ENCODE measurements around the gene SAMD3. TPM values are rescaled to one million over a fixed set of nuclear protein-coding genes. Genes with fewer than 3 reads are reported as not detected.
"Not testable (repeated sequence)": the region's sequence is repeated elsewhere in the genome, so short reads cannot be mapped to it uniquely, and the experiment has no call there.

The SAMD3 gene
- total and polyA plus RNA-seq, 4 experiments from 2014 or later = 24.1 to 69.2 (median 42.4) TPM

DNA sequence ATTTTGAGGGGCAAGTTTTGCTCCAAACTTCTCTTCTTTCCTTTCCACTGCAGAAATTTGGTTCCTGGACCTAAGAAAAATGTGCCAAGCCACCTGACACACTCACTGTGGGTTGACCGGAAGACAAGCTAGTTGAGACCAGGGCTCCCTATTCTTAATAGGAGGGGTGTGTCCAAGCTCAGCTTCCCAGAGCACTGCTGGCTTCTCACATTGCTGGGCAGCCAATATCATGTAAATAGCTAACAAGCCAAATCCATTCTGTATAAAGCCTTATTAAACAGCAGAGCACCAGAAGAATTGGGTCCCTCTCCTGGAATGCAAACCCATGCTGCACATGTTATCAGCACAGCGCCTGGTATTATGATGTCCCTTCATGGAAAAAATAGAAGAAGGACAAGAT, 17.0 kb upstream of the SAMD3 start:
- H3K9me3 ChIP-seq (ENCODE audit: control insufficient read depth in 1 of 2, low read length in 2 of 2) = no peaks in the 10 kb centered on the region
- H3K4me1 ChIP-seq (ENCODE audit: insufficient read depth, low read length) = no peaks in the 10 kb centered on the region
- H3K4me3 Mint-ChIP-seq = no peak overlapping the region
- no peaks in the 10 kb centered on the region for H3K9me3 Mint-ChIP-seq
- ChIA-PET CTCF (ENCODE audit: partially characterized antibody) (interaction anchor here (1.1 to 1.4 kb wide), 2 partner anchors 16 to 82 kb away, joined by 5 to 7 read pairs; partner anchors contain the start of gene SAMD3), POLR2A (ENCODE audit: partially characterized antibody) (interaction anchor here (0.7 to 1.4 kb wide), 3 partner anchors 10 to 103 kb away, joined by 3 to 4 read pairs (median 3); no protein-coding TSS in a partner anchor)
- no peaks in the 10 kb centered on the region for H3K27me3 Mint-ChIP-seq
- no peak overlapping the region for H3K27ac Mint-ChIP-seq
- H3K4me3 ChIP-seq (ENCODE audit: low read length in 2 of 2) = no peak overlapping the region
- H3K36me3 Mint-ChIP-seq = no peaks in the 10 kb centered on the region
- DNase-seq = no peak
- peaks cover 0 to 2% (median 0%) of the 10 kb centered on the region in 4 donors for H3K4me1 Mint-ChIP-seq
- intact Hi-C loops (cut with micrococcal nuclease) = no loop called here
- no peaks in the 10 kb centered on the region for H3K27me3 ChIP-seq (ENCODE audit: insufficient read depth, low read length)
- H3K27ac ChIP-seq (ENCODE audit: low read depth, low read length) = no peak overlapping the region
- H3K36me3 ChIP-seq (ENCODE audit: insufficient read depth, low read length) = no peaks in the 10 kb centered on the region

DNA sequence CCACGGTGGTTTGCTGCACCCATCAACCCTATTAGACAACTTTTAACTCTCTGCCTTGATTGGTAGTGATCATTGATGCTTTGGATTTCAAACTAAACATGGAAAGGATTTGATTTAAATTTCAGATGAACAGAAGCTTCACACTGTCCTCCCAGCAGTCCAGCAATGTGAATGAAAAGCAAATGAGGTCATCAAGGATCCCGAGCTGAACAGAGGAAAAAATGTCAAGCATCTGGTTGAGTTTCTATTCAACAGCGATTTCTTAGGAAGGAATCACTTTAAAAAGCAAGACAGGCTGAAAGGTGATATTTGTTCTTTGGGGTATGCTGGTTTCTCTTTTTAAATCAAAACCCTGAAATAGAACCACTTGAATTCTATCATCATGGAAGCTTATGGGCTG, 10.6 kb upstream of the SAMD3 start:
- Histone ChIP-seq H3K36me3 (ENCODE audit: insufficient read depth, low read length) (no peaks in the 10 kb centered on the region), H3K4me1 (ENCODE audit: insufficient read depth, low read length) (no peaks in the 10 kb centered on the region), H3K9me3 (ENCODE audit: control insufficient read depth in 1 of 2, low read length in 2 of 2) (no peaks in the 10 kb centered on the region), H3K4me3 (ENCODE audit: low read length in 2 of 2) (no peak overlapping the region), H3K27ac (ENCODE audit: low read depth, low read length) (no peak overlapping the region), H3K27me3 (ENCODE audit: insufficient read depth, low read length) (no peaks in the 10 kb centered on the region)
- DNase-seq = no peak
- H3K4me3 Mint-ChIP-seq = no peak overlapping the region
- peaks cover 0 to 8% (median 2%) of the 10 kb centered on the region in 4 donors for H3K4me1 Mint-ChIP-seq
- ChIA-PET CTCF (ENCODE audit: partially characterized antibody) (interaction anchor here (1.9 kb wide), 1 partner anchor 10 kb away, joined by 7 read pairs; the partner anchor contains the start of gene SAMD3), POLR2A (ENCODE audit: partially characterized antibody) (interaction anchor here (1.6 kb wide), 1 partner anchor 10 kb away, joined by 3 read pairs; the partner anchor contains the start of gene SAMD3)
- intact Hi-C loops (cut with micrococcal nuclease) = no loop called here
- H3K36me3 Mint-ChIP-seq = no peaks in the 10 kb centered on the region
- H3K9me3 Mint-ChIP-seq = peaks cover 0 to 2% (median 0%) of the 10 kb centered on the region in 8 donors
- no peak overlapping the region for H3K27ac Mint-ChIP-seq
- no peaks in the 10 kb centered on the region for H3K27me3 Mint-ChIP-seq

DNA sequence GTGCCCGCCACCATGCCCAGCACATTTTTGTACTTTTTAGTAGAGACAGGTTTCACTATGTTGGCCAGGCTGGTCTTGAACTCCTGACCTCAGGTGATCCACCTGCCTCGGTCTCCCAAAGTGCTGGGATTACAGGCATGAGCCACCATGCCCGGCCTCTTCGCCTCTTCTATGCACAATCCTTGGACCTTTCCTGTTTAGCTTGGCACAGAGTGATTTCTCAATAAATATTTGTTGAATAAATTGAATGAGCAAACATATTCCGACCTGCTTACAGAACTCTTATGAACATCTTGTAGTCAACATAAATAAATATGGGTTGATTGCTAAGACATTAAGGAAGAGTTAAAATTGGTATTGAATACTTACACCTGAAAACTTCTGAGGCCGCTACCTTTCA, 7.8 kb upstream of the SAMD3 start:
- H3K27me3 ChIP-seq (ENCODE audit: insufficient read depth, low read length); H3K4me3 Mint-ChIP-seq; H3K4me1 Mint-ChIP-seq; DNase-seq; H3K9me3 ChIP-seq (ENCODE audit: control insufficient read depth in 1 of 2, low read length in 2 of 2); H3K4me3 ChIP-seq (ENCODE audit: low read length in 2 of 2); H3K36me3 Mint-ChIP-seq; H3K27ac ChIP-seq (ENCODE audit: low read depth, low read length); intact Hi-C loops (cut with micrococcal nuclease); CTCF ChIA-PET (ENCODE audit: partially characterized antibody); POLR2A ChIA-PET (ENCODE audit: partially characterized antibody); H3K36me3 ChIP-seq (ENCODE audit: insufficient read depth, low read length); H3K4me1 ChIP-seq (ENCODE audit: insufficient read depth, low read length); H3K27me3 Mint-ChIP-seq; H3K9me3 Mint-ChIP-seq; H3K27ac Mint-ChIP-seq: not testable (repeated sequence)

DNA sequence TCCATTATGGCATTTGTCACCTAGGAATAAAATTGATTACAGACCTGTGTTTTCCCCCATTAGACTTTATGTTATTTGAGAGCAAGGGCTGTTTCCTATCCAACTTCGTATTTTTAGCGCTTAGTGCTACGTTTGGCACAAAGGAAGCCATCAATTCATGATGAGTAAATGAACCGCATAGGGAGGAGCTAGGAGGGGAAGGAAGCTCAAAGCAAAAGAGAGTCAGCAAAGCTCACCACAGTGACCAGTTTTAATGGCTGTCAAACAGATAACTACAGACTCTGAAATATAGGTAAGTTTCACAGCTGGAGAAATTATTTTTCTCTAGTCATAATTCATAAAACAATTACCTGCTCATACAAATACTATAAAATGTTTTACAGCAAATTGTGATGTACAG, 6.9 kb upstream of the SAMD3 start:
- intact Hi-C loops (cut with micrococcal nuclease) = no loop called here
- peaks cover 2 to 13% (median 6%) of the 10 kb centered on the region in 4 donors for H3K4me1 Mint-ChIP-seq
- peak overlapping the region in 1 of 7 donors; percentile 70 for H3K27ac Mint-ChIP-seq
- no peaks in the 10 kb centered on the region for H3K27me3 ChIP-seq (ENCODE audit: insufficient read depth, low read length)
- H3K36me3 ChIP-seq (ENCODE audit: insufficient read depth, low read length) = no peaks in the 10 kb centered on the region
- no peaks in the 10 kb centered on the region for H3K27me3 Mint-ChIP-seq
- peaks cover 2 to 8% (median 3%) of the 10 kb centered on the region in 8 donors for H3K9me3 Mint-ChIP-seq
- H3K27ac ChIP-seq (ENCODE audit: low read depth, low read length) = no peak overlapping the region
- H3K36me3 Mint-ChIP-seq = peaks cover 0 to 5% of the 10 kb centered on the region in 2 donors
- H3K4me1 ChIP-seq (ENCODE audit: insufficient read depth, low read length) = no peaks in the 10 kb centered on the region
- ChIA-PET CTCF (ENCODE audit: partially characterized antibody) (interaction anchor here (1.1 to 1.8 kb wide), 2 partner anchors 27 to 52 kb away, joined by 3 to 8 read pairs; no protein-coding TSS in a partner anchor), POLR2A (ENCODE audit: partially characterized antibody) (interaction anchor here (0.6 to 1.3 kb wide), 4 partner anchors 10 to 166 kb away, joined by 3 to 5 read pairs (median 4); no protein-coding TSS in a partner anchor)
- peak in 2 of 5 donors; percentile 32 to 33 for DNase-seq
- H3K4me3 Mint-ChIP-seq = peak overlapping the region in 1 of 8 donors; percentile 33
- no peak overlapping the region for H3K4me3 ChIP-seq (ENCODE audit: low read length in 2 of 2)
- H3K9me3 ChIP-seq (ENCODE audit: control insufficient read depth in 1 of 2, low read length in 2 of 2) = no peaks in the 10 kb centered on the region

DNA sequence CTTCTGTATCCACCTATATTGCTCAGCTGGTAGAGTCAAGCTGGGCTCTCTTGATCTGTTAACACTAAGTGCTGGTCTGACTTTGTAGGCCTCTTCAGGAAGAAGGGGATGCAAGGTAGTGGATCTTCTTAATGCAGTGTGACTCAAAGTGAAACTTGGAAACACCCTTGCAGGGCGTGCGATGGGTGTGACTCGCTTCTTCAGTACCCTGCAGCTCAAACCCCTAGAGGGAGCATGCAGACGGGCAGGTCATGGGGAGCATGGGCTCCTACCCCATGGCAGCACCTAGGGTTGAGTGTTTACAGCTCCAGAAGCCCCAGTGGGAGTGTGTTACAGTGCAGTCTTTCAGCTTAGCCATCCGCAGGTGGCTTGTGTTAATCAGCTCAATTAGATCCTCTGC, 757 bp upstream of the SAMD3 start:
- POLR2A ChIA-PET (ENCODE audit: partially characterized antibody) = interaction anchor here (1.0 to 3.4 kb wide), 16 partner anchors 10 to 204 kb away, joined by 3 to 44 read pairs (median 3); no protein-coding TSS in a partner anchor
- no peak overlapping the region for H3K4me3 ChIP-seq (ENCODE audit: low read length in 2 of 2)
- H3K27me3 Mint-ChIP-seq = no peaks in the 10 kb centered on the region

DNA sequence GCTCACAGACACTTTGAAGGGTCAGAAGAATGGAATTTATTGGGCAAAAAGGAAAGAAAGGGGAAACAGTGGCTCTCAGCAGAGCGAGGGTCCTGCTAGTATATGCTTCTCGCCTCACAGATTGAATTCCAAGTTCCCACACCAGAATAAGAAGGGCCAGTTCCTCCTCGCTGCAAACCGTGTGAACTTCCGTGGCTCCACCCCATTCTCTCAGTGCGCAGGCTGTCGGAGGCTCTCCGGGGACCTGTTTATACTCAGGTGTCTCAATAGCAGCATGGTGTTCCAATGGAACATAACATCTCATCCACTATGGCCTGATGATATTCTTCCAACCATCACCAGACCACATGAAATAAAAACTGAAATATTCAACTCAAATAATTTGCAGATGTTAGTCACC, 4.6 kb downstream of the SAMD3 start:
- ChIA-PET POLR2A (ENCODE audit: partially characterized antibody) (interaction anchor here (7.5 kb wide), 1 partner anchor 32 kb away, joined by 64 read pairs; no protein-coding TSS in a partner anchor), CTCF (ENCODE audit: partially characterized antibody) (interaction anchor here (1.5 kb wide), 1 partner anchor 14 kb away, joined by 3 read pairs; no protein-coding TSS in a partner anchor)
- H3K36me3 ChIP-seq (ENCODE audit: insufficient read depth, low read length) = no peaks in the 10 kb centered on the region
- H3K27me3 Mint-ChIP-seq = no peaks in the 10 kb centered on the region
- peak overlapping the region in 5 of 7 donors; percentile 20 to 77 (median 34) for H3K27ac Mint-ChIP-seq
- H3K36me3 Mint-ChIP-seq = peaks cover 30 to 32% of the 10 kb centered on the region in 2 donors
- DNase-seq = no peak
- H3K4me1 Mint-ChIP-seq = peaks cover 38 to 73% (median 60%) of the 10 kb centered on the region in 4 donors
- H3K27ac ChIP-seq (ENCODE audit: low read depth, low read length) = no peak overlapping the region
- H3K4me1 ChIP-seq (ENCODE audit: insufficient read depth, low read length) = peaks cover 73% of the 10 kb centered on the region
- H3K9me3 ChIP-seq (ENCODE audit: control insufficient read depth in 1 of 2, low read length in 2 of 2) = peaks cover 0 to 3% of the 10 kb centered on the region in 2 donors
- peak overlapping the region; percentile 11 to 74 (median 33) for H3K4me3 Mint-ChIP-seq
- intact Hi-C loops (cut with micrococcal nuclease) = no loop called here
- peaks cover 0 to 5% (median 3%) of the 10 kb centered on the region in 8 donors for H3K9me3 Mint-ChIP-seq
- H3K27me3 ChIP-seq (ENCODE audit: insufficient read depth, low read length) = no peaks in the 10 kb centered on the region
- H3K4me3 ChIP-seq (ENCODE audit: low read length in 2 of 2) = peak overlapping the region in 1 of 2 donors; percentile 7

More for the DNA sequence above, 757 bp upstream of the SAMD3 start:
- Histone ChIP-seq H3K27me3 (ENCODE audit: insufficient read depth, low read length) (no peaks in the 10 kb centered on the region), H3K27ac (ENCODE audit: low read depth, low read length) (peak overlapping the region; percentile 47), H3K4me1 (ENCODE audit: insufficient read depth, low read length) (peaks cover 39% of the 10 kb centered on the region), H3K36me3 (ENCODE audit: insufficient read depth, low read length) (no peaks in the 10 kb centered on the region), H3K9me3 (ENCODE audit: control insufficient read depth in 1 of 2, low read length in 2 of 2) (no peaks in the 10 kb centered on the region)
- peaks cover 9% of the 10 kb centered on the region in 2 donors for H3K36me3 Mint-ChIP-seq
- peaks cover 2 to 11% (median 6%) of the 10 kb centered on the region in 8 donors for H3K9me3 Mint-ChIP-seq
- peak overlapping the region; percentile 62 to 93 (median 89) for H3K4me3 Mint-ChIP-seq
- intact Hi-C loops (cut with micrococcal nuclease) = loop anchor here (1.0 to 2.0 kb wide), 3 partner anchors 8 to 91 kb away; no protein-coding TSS in a partner anchor
- peaks cover 27 to 52% (median 40%) of the 10 kb centered on the region in 4 donors for H3K4me1 Mint-ChIP-seq
- CTCF ChIA-PET (ENCODE audit: partially characterized antibody) = interaction anchor here (0.6 to 5.0 kb wide), 27 partner anchors 10 to 202 kb away, joined by 3 to 55 read pairs (median 5); no protein-coding TSS in a partner anchor
- DNase-seq = peak; percentile 60 to 78 (median 63)
- peak overlapping the region; percentile 83 to 96 (median 92) for H3K27ac Mint-ChIP-seq

DNA sequence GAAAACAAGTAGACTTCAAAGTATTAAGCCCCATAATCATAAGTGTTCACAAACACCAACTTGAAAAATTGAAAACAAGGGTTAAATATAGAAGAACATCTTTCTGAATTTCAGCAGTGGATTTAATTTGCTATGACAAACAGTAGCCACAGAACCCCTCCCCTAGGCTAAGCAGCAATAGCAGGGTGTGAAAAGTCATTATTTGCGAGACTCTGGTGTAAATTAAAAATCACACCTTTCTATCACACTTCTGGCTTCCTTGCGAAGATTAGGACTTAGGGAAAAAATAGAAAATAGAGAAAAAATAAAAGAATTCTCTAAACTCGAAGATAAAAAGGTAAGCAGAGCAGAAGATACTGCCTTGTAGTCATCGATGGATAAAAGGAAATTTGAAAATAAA, 6.1 kb downstream of the SAMD3 start:
- ChIA-PET POLR2A (ENCODE audit: partially characterized antibody) (interaction anchor here (0.9 to 7.5 kb wide), 5 partner anchors 7 to 84 kb away, joined by 5 to 64 read pairs (median 44); partner anchors contain the start of gene SAMD3), CTCF (ENCODE audit: partially characterized antibody) (interaction anchor here (1.5 to 2.9 kb wide), 2 partner anchors 13 to 65 kb away, joined by 3 to 10 read pairs; no protein-coding TSS in a partner anchor)
- Mint-ChIP-seq H3K27ac (peak overlapping the region in 4 of 7 donors; percentile 15 to 71 (median 52)), H3K9me3 (peaks cover 0 to 5% (median 3%) of the 10 kb centered on the region in 8 donors), H3K27me3 (no peaks in the 10 kb centered on the region), H3K4me3 (peak overlapping the region in 4 of 8 donors; percentile 41 to 89 (median 72)), H3K4me1 (peaks cover 41 to 77% (median 61%) of the 10 kb centered on the region in 4 donors), H3K36me3 (peaks cover 40 to 41% of the 10 kb centered on the region in 2 donors)
- Histone ChIP-seq H3K4me1 (ENCODE audit: insufficient read depth, low read length) (peaks cover 73% of the 10 kb centered on the region), H3K27ac (ENCODE audit: low read depth, low read length) (no peak overlapping the region), H3K4me3 (ENCODE audit: low read length in 2 of 2) (no peak overlapping the region), H3K9me3 (ENCODE audit: control insufficient read depth in 1 of 2, low read length in 2 of 2) (peaks cover 0 to 3% of the 10 kb centered on the region in 2 donors), H3K27me3 (ENCODE audit: insufficient read depth, low read length) (no peaks in the 10 kb centered on the region), H3K36me3 (ENCODE audit: insufficient read depth, low read length) (no peaks in the 10 kb centered on the region)
- intact Hi-C loops (cut with micrococcal nuclease) = no loop called here
- no peak for DNase-seq

Data from CD4-positive, alpha-beta memory T cell (primary cell).